Neural crest cell (in vitro differentiated cells): ENCODE data around the gene CCDC68. TPM values are rescaled to one million over a fixed set of nuclear protein-coding genes. Genes with fewer than 3 reads are reported as not detected.

ENCODE experiments used
- DNase-seq: peaks from one replicate; pipeline ENCODE4 v3.0.0; 2021; ENCODE audit warnings: low read depth, mixed read lengths, low spot score
- H3K27ac Mint-ChIP-seq: one replicate; pipeline ENCODE4 v1.8.0; 2021; ENCODE audit warnings: mild to moderate bottlenecking, mixed read lengths; ENCODE audit not compliant: unreplicated experiment
- H3K27me3 Mint-ChIP-seq: 2 replicates; pipeline ENCODE4 v1.8.0; 2021; ENCODE audit warnings: low read depth, mild to moderate bottlenecking, mixed read lengths
- H3K36me3 Mint-ChIP-seq: 2 replicates; pipeline ENCODE4 v1.8.0; 2021; ENCODE audit warnings: low read depth, mild to moderate bottlenecking, mixed read lengths
- H3K4me1 Mint-ChIP-seq: 2 replicates; pipeline ENCODE4 v1.8.0; 2021; ENCODE audit warnings: mixed read lengths
- H3K4me3 Mint-ChIP-seq: one replicate; pipeline ENCODE4 v1.8.0; 2021; ENCODE audit warnings: mild to moderate bottlenecking, mixed read lengths
- H3K9me3 Mint-ChIP-seq: 2 replicates; pipeline ENCODE4 v1.8.0; 2021; ENCODE audit warnings: mixed read lengths
- total RNA-seq: library from RNA; stranded (reverse); gene quantifications from 2 replicates; pipeline ENCODE4 v1.2.1, GENCODE V29; 2021
- TF ChIP-seq, protein P1 (sequence below): fragments of 200-600 bp; sonication (generic); conservative IDR thresholded peaks from 2 replicates; pipeline ENCODE4 v1.5.0; 2021; ENCODE audit warnings: antibody characterized with exemption, mild to moderate bottlenecking

The CCDC68 gene
- total RNA-seq, 1 donor from 2014 or later: not detected

- H3K9me3 Mint-ChIP-seq: peaks cover 5% of the 10 kb centered on the region
- no peak for DNase-seq
- no peaks in the 10 kb centered on the region for H3K36me3 Mint-ChIP-seq
- TF ChIP-seq, protein P1, sequence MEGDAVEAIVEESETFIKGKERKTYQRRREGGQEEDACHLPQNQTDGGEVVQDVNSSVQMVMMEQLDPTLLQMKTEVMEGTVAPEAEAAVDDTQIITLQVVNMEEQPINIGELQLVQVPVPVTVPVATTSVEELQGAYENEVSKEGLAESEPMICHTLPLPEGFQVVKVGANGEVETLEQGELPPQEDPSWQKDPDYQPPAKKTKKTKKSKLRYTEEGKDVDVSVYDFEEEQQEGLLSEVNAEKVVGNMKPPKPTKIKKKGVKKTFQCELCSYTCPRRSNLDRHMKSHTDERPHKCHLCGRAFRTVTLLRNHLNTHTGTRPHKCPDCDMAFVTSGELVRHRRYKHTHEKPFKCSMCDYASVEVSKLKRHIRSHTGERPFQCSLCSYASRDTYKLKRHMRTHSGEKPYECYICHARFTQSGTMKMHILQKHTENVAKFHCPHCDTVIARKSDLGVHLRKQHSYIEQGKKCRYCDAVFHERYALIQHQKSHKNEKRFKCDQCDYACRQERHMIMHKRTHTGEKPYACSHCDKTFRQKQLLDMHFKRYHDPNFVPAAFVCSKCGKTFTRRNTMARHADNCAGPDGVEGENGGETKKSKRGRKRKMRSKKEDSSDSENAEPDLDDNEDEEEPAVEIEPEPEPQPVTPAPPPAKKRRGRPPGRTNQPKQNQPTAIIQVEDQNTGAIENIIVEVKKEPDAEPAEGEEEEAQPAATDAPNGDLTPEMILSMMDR: no peak
- H3K27me3 Mint-ChIP-seq: no peaks in the 10 kb centered on the region
- H3K4me1 Mint-ChIP-seq: peaks cover 5% of the 10 kb centered on the region
- no peak overlapping the region for H3K4me3 Mint-ChIP-seq
- no peak overlapping the region for H3K27ac Mint-ChIP-seq
Observed at GRCh38 chr18:54872681-54873080, 86.6 kb downstream of the CCDC68 start.

- H3K9me3 Mint-ChIP-seq: peaks cover 8% of the 10 kb centered on the region
- no peaks in the 10 kb centered on the region for H3K27me3 Mint-ChIP-seq
- TF ChIP-seq, protein P1: no peak
- H3K27ac Mint-ChIP-seq: peak overlapping the region; percentile 27
- DNase-seq: no peak
- no peak overlapping the region for H3K4me3 Mint-ChIP-seq
- no peaks in the 10 kb centered on the region for H3K36me3 Mint-ChIP-seq
- H3K4me1 Mint-ChIP-seq: peaks cover 5% of the 10 kb centered on the region
Observed at GRCh38 chr18:54871231-54871630, 88.0 kb downstream of the CCDC68 start.

DNA sequence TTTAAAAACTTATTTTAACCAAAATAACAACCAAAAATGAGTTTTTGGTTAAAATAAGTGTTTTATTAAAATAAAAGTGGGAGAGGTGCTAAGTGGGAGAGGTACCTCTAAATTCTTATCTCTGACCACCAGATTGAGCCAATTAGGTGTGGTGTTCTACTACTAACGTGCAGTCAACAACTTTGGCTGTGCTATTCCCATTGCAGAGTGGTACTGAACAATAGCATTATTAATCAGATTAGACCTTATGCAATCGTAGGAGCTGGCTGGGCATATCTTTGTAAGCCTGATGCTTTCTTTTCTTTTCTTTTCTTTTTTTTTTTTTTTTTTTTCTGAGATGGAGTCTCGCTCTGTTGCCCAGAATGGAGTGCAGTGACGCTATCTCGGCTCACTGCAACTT, 92.1 kb downstream of the CCDC68 start:
- Mint-ChIP-seq H3K4me1 (peaks cover 1% of the 10 kb centered on the region), H3K27ac (no peak overlapping the region), H3K9me3 (peaks cover 8% of the 10 kb centered on the region), H3K27me3 (no peaks in the 10 kb centered on the region), H3K36me3 (no peaks in the 10 kb centered on the region), H3K4me3 (no peak overlapping the region)
- TF ChIP-seq, protein P1: no peak
- DNase-seq: no peak

DNA sequence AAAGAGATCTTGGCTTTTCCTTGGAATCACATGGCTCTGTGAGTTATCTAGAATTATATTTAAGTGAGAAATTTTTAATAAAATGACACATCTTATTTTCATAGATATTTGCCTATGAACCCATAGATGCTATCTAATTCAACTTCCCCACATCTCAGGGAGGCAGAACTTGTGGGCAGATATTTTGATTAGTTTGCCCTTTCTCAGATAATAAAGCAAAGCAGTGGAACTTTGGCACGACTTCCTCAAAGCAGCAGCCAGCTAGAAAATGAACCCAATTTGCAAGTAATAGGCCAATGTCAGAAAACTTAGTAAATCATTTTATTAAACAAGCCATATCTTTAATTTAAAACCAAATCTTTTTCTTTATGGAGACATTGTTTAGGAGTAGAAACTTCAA, 98.3 kb downstream of the CCDC68 start:
- DNase-seq: no peak
- TF ChIP-seq, protein P1: no peak
- Mint-ChIP-seq H3K4me1 (peaks cover 10% of the 10 kb centered on the region), H3K9me3 (no peaks in the 10 kb centered on the region), H3K27ac (no peak overlapping the region), H3K4me3 (no peak overlapping the region), H3K36me3 (no peaks in the 10 kb centered on the region), H3K27me3 (no peaks in the 10 kb centered on the region)

DNA sequence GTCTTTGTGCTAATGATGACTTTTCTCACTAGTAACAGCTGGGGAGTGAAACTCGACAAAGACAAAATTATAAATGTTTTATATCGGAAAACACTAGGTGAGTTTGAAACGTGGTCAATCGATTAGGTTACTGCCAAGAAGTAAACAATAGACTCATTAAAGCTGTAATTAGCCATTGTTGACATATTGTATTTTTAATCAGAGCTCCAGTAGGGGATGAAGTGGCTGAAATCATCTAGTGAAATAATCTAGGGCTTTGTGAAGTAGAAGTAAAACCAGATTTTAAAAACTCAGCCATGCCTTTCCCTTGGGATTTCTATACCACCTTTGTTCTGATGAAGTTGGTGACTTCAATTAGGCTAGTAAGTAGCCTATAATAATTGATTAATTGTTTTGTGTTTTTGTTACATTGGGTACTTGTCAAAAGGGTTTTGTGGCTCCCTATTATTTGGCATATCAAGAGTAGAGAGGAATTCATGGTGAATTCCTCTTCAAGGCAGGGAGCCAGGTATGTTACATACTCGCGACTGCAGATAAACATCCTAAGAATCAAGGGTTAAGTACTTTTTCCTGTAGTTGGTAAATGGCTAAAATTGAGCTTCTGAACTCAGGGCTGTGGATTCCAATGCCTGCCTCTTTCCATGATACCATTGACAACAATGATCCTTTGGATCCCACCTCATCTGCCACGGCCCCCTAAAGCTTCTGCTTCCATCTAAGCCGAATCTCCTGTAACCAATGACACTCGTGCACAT, 99.4 kb downstream of the CCDC68 start:
- no peak for DNase-seq
- Mint-ChIP-seq H3K27me3 (no peaks in the 10 kb centered on the region), H3K9me3 (no peaks in the 10 kb centered on the region), H3K27ac (no peak overlapping the region), H3K36me3 (no peaks in the 10 kb centered on the region), H3K4me1 (peaks cover 10% of the 10 kb centered on the region), H3K4me3 (no peak overlapping the region)
- TF ChIP-seq, protein P1: no peak
